GM18907 (cell line): ENCODE measurements around the gene ARID1B.
"Not testable (repeated sequence)": the region's sequence is repeated elsewhere in the genome, so short reads cannot be mapped to it uniquely, and the experiment has no call there.

ENCODE experiments used
- ATAC-seq: cut with Tn5 transposase; IDR thresholded peaks from one replicate; pipeline ENCODE4 v1.9.1; 2021; ENCODE audit warnings: mild to moderate bottlenecking, moderate library complexity; ENCODE audit not compliant: unreplicated experiment

ARID1B gene

DNA sequence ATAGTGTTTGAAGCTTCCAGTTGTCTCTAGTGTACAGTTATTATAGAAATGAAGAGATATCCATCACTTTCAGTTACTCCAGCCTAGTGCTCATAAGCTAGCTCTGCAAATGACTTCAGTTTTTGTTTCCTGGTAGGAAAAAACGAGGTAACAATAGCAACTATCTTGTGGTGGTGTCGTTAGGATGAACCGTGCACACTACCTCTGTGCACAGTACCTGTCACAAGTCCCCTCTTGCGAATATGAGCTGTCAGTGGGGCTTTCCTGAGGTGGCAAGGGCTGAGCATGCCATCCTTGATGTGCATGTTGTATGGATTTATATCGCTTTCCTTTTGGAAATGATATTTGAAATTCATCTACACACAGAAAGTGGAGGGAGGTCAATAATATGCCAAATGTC lies 151.8 kb downstream of the ARID1B start:
- ATAC-seq, result no peak

DNA sequence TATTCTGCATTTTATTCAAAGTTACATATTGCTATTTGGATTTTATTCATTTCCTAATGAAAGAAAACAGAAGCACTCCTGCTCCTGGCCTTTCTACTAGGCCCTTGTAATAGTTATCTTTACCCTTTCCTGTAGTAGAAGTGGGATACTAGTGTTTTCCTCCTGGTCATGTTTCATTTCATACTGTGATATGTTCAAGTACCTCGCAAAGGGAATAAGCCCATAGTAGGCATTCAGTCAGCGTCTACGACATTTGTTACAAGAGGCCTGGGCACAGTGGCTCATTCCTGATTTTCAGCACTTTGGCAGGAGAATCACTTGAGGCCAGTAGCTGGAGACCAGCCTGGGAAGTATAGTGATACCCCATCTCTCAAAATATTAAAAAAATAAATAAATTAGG lies 154.1 kb downstream of the ARID1B start:
- ATAC-seq, result no peak

DNA sequence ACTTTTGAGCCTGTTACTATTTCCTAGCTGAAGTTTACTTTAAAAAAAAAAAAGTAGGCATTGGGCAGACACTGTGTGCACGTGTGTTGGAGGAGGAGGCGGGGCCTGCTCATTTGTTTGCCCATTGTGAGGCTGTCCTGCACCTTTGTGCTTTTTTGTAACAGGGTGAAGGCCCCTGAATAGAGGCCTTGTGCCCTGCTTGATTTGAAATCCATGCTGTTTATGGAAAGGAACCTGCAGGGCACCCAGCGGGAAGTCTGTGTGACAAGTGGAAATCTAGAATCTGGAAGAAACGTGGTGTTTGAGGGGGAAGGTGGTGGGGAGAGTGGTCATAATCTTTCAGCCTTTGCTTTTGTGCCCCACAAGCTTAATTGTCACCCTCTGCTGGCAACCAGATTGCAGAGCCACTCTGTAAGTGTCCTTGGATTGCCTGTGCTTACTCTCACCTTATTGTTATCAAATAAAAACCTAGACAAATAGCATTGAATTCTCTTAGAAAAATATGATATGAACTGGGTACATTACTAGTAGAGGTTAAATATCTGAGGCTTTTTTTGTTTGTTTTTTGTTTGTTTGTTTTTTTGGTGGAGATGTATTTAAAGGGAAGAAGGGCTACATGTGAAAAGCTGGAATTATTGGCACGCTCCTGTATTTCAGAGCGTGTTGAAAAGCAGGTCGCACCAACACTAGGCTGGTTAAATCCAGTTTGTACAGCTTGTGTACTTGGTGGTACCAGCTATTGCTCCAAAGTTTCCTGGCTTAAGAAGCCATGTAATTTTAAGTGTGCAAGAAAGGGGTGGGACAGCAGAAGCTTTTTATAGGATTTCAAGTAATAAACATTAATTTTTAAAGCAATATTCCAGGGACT lies 156.3 kb downstream of the ARID1B start:
- no peak for ATAC-seq

DNA sequence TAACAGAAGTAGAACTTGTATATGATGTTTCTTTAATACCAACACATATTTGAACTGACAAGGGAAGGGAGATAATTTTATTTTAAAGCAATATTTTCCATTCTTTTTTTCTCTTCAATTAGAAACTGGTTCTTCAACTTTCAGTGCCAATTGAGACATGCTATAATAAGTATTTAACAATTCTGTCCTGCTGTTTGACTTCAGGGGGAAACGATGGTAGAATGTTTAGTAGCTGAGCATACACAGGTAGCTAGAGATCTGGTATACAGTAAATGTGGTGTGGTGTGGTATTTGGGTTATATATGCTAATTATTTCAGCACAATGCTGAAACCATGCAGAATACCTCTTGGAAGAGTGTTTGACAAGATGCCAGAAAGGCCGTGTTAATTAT lies 156.9 kb downstream of the ARID1B start:
- ATAC-seq, result no peak

DNA sequence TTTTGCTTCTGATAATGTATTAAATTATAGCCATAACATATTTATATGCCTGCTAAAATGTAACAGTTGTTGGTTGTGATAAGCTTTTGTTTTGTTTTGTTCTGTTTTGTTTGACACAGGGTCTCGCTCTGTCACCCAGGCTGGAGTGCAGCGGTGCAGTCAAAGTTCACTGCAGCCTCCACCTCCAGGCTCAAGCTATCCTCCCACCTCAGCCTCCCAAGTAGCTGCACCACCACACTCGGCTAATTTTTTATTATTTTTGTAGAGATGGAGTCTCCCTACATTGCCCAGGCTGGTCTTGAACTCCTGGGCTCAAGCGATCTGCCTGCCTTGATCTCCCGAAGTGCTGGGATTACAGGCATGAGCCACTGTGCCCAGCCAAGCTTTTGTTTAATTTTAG lies 157.8 kb downstream of the ARID1B start:
- ATAC-seq, result no peak

DNA sequence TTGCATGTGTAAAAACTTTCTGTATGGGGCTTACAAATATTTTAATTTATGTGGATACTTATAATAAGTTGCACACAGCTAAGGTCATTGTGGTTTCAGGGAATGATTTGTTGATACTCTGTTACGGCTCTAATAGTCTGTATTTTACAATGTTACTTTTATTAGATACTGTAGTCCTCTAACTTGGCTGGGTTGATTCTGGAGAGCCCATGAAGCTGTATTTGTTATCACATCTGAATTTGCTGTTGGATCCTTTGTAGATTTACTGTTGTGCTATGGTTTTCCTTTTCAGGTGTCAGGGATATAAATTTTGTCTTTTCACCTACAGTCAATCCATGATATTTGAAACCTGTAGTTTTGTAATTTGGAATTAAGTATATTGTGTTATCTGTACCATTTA lies 161.0 kb downstream of the ARID1B start:
- ATAC-seq, result no peak

DNA sequence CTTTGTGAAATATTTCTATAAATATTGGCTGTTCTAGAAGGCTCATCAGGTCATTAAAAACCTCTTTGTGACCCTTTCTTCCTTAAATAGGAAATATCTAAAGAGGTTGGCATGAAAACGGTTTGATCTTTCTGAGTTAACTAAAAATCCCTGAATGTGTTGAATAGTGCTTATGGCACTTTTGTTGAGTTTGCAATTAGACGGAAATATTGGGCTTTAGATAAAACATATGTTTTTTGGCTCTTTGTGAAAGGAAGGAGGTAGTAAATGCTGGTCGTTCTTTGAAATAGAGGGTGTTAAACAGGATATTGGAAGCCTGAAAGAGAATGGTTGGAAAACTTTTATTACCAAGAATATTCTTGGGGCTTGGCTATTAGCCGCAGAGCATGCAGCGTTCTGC lies 163.0 kb downstream of the ARID1B start:
- no peak for ATAC-seq

DNA sequence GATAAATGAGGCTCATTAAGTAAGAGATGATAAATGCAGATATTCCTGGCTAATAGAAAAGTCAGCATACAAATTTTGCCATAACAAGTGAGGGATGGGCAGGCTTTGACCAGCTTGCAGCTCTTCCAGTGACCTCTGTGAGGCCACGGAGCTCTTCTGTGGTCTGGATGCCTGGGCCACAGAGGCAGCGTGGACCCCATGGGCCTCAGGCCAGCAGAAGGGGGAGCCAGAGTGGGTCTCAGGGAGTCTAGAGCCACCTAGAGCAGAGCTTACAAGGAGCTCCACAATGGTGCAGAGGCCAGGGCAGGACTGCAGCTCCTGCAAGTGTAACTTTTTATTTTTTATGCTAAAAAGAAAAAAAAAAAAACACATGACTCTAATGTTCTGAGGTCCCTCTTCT lies 165.1 kb downstream of the ARID1B start:
- ATAC-seq, result no peak

DNA sequence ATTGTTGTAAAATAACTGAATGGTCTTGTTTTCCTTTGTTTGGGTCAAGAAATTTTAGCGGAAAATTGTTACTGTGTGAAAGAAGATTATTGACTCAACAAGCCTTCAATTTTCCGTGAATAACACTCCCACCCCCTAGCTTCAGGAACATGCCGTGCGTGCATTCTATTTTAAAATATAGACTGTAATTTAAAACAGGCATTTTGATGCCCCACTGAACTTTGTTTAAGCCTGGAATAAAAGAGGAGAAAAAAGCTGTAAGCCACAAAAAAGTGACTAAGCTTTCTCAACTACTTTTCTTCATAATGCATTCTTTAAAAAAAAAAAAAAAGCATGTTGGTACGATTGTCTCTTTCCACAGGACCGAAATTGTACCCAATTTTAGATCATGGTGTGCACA lies 166.0 kb downstream of the ARID1B start:
- no peak for ATAC-seq

DNA sequence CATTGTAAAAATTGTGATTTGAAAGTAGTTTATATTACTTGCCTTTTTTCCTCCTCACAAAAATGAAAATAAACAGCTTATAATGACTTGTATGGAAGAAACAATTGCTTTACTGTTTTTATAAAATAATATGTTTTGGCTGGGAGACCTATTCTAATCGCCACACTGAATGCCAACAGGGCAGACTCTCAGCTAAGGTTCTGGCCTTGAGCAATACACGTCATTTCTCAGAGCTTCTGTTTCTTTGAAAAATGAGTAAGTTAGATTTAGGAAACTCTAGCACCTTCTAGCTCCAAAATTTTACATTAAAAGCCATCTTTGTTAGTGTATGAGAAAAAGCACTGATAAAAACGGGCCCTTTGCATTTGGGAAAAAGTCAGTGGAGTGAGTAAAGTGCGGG lies 166.6 kb downstream of the ARID1B start:
- ATAC-seq, result no peak

DNA sequence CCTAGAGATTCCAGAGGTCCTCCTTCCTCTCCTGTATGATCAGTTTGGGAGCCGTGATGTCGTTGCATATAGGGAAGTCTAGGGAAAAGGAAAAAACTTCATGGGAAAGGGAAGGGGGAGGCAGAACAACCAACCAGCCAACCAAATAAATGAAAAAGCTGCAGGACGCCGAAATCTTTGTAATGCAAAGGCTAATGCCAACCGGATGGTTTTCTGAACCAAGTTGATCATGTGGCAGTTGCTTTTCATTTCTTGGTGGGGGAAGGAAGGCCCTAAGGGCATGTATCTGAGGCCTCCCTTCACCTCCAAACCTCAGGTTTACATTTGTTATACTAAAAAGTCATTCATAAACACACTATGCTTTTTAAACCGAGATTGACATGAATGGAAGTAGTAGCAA lies 167.2 kb downstream of the ARID1B start:
- ATAC-seq, result no peak

DNA sequence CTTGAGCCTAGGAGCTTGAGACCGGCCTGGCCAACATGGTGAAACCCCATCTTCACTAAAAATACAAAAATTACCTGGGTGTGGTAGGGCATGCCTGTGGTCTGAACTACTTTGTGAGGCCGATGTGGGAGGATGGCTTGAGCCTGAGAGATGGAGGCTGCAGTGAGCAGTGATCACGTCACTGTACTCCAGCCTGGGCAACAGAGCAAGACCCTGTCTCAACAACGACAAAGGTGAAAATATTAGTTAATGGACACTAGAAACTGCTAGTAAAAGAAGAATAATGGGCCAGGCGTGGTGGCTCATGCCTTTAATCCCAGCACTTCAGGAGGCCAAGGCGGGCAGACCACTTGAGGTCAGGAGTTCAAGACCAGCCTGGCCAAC lies 168.6 kb downstream of the ARID1B start:
- ATAC-seq, result not testable (repeated sequence)

DNA sequence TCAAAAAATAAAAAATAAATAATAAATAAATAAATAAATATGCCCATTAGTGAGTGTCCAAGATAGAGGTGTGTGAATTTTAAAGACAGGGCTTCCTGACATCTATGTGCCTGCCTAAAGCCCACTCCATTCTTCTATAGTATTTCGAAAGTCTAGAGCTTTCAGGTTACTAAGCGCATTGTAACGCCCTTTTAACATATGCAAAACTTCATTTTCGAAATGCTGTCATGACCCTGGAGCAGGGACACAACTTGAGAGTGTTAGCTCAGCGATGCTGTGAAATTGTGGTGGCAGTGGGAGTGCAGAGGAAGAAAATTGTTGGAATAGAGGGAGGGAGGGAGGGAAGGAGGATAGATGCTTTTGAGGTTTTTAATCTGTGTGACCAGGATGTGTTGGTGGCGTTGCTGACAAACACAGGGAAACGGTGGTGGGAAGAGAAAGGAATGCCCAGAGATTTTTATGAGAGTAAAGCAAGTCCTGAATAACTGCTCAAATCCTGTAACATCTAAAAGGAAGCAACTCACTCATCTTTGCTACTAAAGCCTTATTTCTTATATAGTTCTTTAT lies 169.3 kb downstream of the ARID1B start:
- no peak for ATAC-seq

DNA sequence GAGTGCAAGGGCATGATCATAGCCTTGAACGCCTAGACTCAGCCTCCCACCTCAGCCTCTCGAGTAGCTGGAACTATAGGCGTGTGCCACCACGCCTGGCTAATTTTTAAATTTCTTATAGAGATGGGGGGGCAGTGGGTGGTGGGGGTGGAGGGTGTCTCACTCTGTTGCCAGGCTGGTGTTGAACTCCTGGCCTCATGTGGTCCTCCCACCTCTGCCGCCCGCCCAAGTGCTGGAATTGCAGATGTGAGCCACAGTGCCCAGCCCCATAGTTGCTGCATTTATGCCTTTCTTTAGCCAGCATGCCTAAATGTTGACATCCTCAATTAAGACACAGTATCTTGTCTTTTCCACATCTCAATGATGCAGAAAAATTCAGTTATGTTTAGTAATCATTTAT lies 171.1 kb downstream of the ARID1B start:
- ATAC-seq, result no peak

DNA sequence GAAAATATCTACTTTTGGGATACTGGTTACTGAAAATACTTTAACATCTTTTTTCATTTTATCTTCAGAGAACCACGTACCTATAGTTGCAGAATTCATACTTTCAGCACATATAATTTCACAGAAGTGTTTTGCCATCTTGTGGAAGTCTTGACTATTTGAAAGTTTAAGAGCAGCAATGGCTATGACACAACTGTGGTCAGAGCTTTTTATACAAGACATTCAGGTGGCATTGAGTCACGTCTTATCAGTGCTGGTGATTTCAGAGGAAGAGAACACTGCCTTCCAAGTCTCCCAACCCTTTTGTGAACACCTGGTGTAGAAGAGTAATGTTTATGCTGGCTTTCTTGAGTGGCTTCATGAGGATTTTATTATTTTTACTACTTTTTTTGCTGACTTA lies 171.6 kb downstream of the ARID1B start:
- ATAC-seq, result no peak

DNA sequence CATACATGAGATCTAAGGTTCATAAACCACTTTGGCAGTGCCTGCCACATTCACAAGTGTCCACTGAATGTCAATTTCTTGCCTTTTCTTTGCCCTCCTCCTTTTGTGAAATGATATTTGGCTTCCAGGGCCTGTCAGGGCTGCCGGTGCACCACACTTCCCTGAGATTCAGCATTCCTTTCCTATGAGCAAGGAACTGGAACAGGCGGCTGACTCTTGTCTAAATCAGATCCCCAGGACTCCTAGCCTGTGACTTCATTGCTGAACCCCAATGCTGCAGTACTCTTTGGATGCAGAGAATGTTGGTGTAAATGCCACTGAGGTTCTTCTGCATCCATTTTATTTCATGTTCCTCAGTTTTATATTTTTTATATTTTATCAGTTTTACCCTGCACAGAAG lies 172.2 kb downstream of the ARID1B start:
- ATAC-seq, result no peak

DNA sequence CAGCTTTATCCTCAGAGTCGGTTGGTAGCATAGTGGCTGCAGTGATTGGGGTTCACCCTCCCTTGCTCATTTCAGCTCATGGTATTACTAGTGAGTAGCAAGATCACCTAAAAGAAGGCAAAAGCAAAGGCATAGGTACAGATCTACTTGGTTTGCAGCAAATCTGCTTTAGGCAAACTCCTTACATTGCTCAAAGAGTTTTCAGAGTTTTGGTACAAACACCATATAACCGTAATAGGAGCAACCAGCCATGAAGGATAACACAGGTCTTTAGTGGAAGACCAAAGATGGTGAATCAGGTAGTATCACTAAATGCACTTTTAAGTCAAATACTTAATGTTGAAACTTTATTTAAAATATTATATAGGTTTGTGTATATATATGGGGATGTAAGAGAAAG lies 172.9 kb downstream of the ARID1B start:
- no peak for ATAC-seq

DNA sequence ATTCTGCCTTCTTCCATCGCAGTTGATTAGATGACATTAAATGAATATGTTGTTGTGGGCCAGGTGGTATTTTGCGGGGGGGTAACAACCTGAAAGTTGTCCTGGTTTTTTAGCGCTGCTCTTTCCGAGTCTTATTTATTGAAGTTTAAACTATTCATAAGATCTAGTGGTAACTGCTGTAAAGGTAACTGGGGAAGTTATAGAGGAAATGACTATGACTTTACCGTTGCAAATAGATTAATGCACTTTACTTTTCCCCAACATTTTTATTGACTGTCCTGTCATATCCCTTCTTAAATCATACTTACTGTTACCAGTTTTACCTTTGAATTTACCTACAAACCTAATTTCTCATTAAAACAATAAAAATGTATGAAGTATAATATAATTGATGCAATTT lies 173.4 kb downstream of the ARID1B start:
- no peak for ATAC-seq

DNA sequence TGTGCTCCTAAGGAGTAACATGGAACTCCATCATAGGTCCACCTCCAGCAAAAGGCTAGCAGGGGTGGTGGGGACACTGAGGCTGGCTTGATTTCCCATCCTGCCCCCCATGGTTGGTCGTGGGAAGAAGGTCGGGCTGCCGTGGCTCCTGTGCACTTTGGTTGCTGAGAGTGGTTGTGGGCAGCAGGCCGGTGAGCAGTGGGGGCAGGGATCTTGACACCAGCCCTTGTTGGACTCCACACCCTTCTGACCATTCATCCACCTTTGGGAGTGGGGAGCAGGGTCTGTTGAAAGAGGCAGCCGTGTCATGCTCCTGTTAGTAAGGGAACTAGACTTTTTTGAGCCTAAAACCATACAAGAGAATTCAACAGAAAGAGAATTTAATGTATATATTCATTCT lies 175.2 kb downstream of the ARID1B start:
- no peak for ATAC-seq

DNA sequence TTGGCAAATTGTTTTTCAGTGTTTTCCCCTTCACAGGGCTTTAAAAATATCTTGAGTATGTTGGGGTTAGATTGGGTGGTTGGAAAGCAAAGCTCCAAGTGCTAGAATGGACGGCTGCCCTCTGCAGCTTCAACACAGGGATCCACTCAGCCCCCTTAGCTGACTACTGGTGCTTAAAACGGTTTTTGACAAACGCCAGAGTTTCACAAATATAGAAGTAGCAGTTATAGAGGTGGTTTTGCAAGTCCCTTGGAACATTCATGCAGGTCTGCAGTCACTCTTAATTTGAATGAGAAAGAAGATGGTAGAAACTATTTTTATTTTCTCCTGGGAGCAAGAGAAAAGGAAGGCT lies 175.9 kb downstream of the ARID1B start:
- peak; percentile 16 for ATAC-seq

DNA sequence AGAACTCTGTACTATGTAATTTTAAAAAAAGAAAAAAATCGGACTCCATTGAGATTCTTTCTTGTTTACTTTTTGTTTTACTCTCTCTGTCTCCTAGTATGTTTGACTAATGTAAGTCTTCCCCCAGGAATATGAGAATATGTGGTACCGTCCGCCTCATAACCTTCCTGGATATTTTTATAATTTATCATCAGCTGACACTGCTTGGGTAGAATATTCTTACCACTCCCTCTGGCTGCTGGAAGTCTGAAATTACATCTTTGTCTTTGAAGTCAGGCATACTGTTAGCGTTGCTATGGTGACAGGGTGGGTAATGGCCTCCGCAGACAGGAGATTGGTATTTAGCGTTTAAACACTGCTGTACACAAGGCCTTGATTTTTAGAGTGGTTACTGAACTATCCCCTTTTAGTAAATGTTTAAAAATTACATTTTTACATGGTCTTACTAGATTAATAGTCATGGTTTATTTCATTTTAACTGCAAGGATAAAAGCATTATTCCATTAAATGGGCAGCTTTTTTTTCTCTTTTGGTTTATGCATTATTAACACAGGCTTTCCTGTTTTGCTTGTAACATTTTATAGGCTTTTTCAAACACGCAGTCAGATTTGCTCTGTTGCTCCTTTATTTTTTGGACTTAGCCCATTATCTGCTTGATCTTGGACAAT lies 176.4 kb downstream of the ARID1B start:
- peak; percentile 49 for ATAC-seq

DNA sequence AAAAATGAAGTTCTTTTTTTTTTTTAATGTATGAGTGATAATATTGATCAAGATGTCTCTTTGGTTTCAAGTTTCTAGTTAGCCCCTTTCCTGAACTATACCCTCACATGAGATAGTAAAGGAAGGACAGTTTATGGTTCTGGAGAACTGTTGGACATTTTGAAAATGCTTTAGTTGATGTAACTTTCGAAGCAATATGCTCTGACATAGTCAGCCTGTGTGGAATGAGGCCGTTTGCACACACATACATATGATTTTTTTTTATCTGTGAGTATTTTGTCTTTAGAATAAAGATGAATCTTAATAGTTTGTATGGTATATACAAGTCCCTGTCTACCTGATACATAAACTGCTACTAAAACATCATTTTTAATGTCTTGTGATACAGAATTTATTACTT lies 177.0 kb downstream of the ARID1B start:
- no peak for ATAC-seq
